SK-N-SH treated with all-trans-retinoic acid at 6 μM for 48 hours (cell line): Measurements from ENCODE around the gene MOSMO.

ENCODE experiments used
- ATAC-seq: fragments of 200-7000 bp; cut with Tn5 transposase; 3 replicates; pipeline ENCODE4 v1.9.1; 2020; ENCODE audit warnings: mild to moderate bottlenecking, moderate library complexity
- ARNTL ChIP-seq: fragments of 450-650 bp; formaldehyde crosslinking; IDR thresholded peaks from 2 replicates; pipeline ENCODE4 v1.5.0; 2020; ENCODE audit warnings: low read depth, mild to moderate bottlenecking, moderate library complexity, borderline replicate concordance
- BACH2 ChIP-seq: fragments of 250-450 bp; sonication (Bioruptor Pico); IDR thresholded peaks from 2 replicates; pipeline ENCODE4 v1.9.0; 2021; ENCODE audit warnings: mild to moderate bottlenecking, borderline replicate concordance
- CREB5 ChIP-seq: fragments of 250-450 bp; sonication (Bioruptor Pico); IDR thresholded peaks from 2 replicates; pipeline ENCODE4 v1.5.1; 2020; ENCODE audit warnings: low read depth, mild to moderate bottlenecking, moderate library complexity
- CSDC2 ChIP-seq: fragments of 250-450 bp; sonication (Bioruptor Pico); IDR thresholded peaks from 2 replicates; pipeline ENCODE4 v1.5.0; 2020; ENCODE audit warnings: mild to moderate bottlenecking, moderate library complexity
- CSRNP3 ChIP-seq: fragments of 250-450 bp; sonication (Bioruptor Pico); IDR thresholded peaks from 2 replicates; pipeline ENCODE4 v1.5.1; 2021; ENCODE audit warnings: mild to moderate bottlenecking, moderate library complexity
- ESRRG ChIP-seq: fragments of 250-450 bp; sonication (Bioruptor Pico); IDR thresholded peaks from 2 replicates; pipeline ENCODE4 v1.6.1; 2021; ENCODE audit warnings: mild to moderate bottlenecking
- GLIS3 ChIP-seq: fragments of 250-450 bp; sonication (Bioruptor Pico); IDR thresholded peaks from 2 replicates; pipeline ENCODE4 v1.5.0; 2020; ENCODE audit warnings: mild to moderate bottlenecking, moderate library complexity
- ISL1 ChIP-seq: fragments of 250-450 bp; sonication (Bioruptor Pico); IDR thresholded peaks from 2 replicates; pipeline ENCODE4 v2.1.2; 2022; ENCODE audit warnings: mild to moderate bottlenecking, moderate library complexity
- OSR1 ChIP-seq: fragments of 250-450 bp; sonication (Bioruptor Pico); IDR thresholded peaks from 2 replicates; pipeline ENCODE4 v1.8.0; 2022; ENCODE audit warnings: moderate library complexity, mild to moderate bottlenecking, inconsistent platforms
- PATZ1 ChIP-seq: fragments of 250-450 bp; sonication (Bioruptor Pico); IDR thresholded peaks from 2 replicates; pipeline ENCODE4 v1.8.0; 2020; ENCODE audit warnings: mild to moderate bottlenecking, moderate library complexity, borderline replicate concordance
- POU6F1 ChIP-seq: fragments of 250-450 bp; sonication (Bioruptor Pico); IDR thresholded peaks from 2 replicates; pipeline ENCODE4 v1.8.0; 2021; ENCODE audit warnings: low read depth, mild to moderate bottlenecking, moderate library complexity, borderline replicate concordance
- PPARA ChIP-seq: fragments of 250-450 bp; sonication (Bioruptor Pico); IDR thresholded peaks from 2 replicates; pipeline ENCODE4 v1.5.0; 2020; ENCODE audit warnings: mild to moderate bottlenecking, borderline replicate concordance
- RARB ChIP-seq: fragments of 250-450 bp; sonication (Bioruptor Pico); IDR thresholded peaks from 2 replicates; pipeline ENCODE4 v1.8.0; 2021; ENCODE audit warnings: mild to moderate bottlenecking, moderate library complexity
- SNAI2 ChIP-seq: fragments of 250-450 bp; sonication (Bioruptor Pico); IDR thresholded peaks from 2 replicates; pipeline ENCODE4 v1.5.0; 2020; ENCODE audit warnings: mild to moderate bottlenecking, moderate library complexity
- TOX ChIP-seq: fragments of 250-450 bp; sonication (Bioruptor Pico); IDR thresholded peaks from 2 replicates; pipeline ENCODE4 v1.8.0; 2021; ENCODE audit warnings: mild to moderate bottlenecking, moderate library complexity, borderline replicate concordance
- TSHZ2 ChIP-seq: fragments of 250-450 bp; sonication (Bioruptor Pico); IDR thresholded peaks from 2 replicates; pipeline ENCODE4 v1.5.0; 2020; ENCODE audit warnings: mild to moderate bottlenecking, moderate library complexity
- ZC3H10 ChIP-seq: fragments of 250-450 bp; sonication (Bioruptor Pico); IDR thresholded peaks from 2 replicates; pipeline ENCODE4 v1.5.1; 2021; ENCODE audit warnings: mild to moderate bottlenecking, moderate library complexity
- ZFP3 ChIP-seq: fragments of 250-450 bp; sonication (Bioruptor Pico); IDR thresholded peaks from 2 replicates; pipeline ENCODE4 v1.5.0; 2020; ENCODE audit warnings: mild to moderate bottlenecking, moderate library complexity
- ZFP30 ChIP-seq: fragments of 450-650 bp; formaldehyde crosslinking; IDR thresholded peaks from 2 replicates; pipeline ENCODE4 v1.5.0; 2022; ENCODE audit warnings: mild to moderate bottlenecking, moderate library complexity
- ZNF565 ChIP-seq: fragments of 450-650 bp; formaldehyde crosslinking; conservative IDR thresholded peaks from 2 replicates; pipeline ENCODE4 v1.5.0; 2020; ENCODE audit warnings: low read depth, mild to moderate bottlenecking, moderate library complexity
- ZNF70 ChIP-seq: fragments of 450-650 bp; formaldehyde crosslinking; IDR thresholded peaks from 2 replicates; pipeline ENCODE4 v1.5.0; 2020; ENCODE audit warnings: mild to moderate bottlenecking, moderate library complexity
- ZNF8 ChIP-seq: fragments of 450-650 bp; formaldehyde crosslinking; IDR thresholded peaks from 2 replicates; pipeline ENCODE4 v1.5.0; 2020; ENCODE audit warnings: mild to moderate bottlenecking, moderate library complexity

Gene MOSMO

GRCh38 chr16:21991621-21992020 lies 16.3 kb upstream of the MOSMO start (continued):
- no peak for TF ChIP-seq ESRRG (CRISPR knock-in tag)
- TF ChIP-seq ZNF70 = no peak
- TF ChIP-seq BACH2 (CRISPR knock-in tag) = no peak
- TF ChIP-seq TSHZ2 (CRISPR knock-in tag) = no peak
- no peak for TF ChIP-seq OSR1
- TF ChIP-seq SNAI2 = no peak
- no peak for TF ChIP-seq CSDC2 (CRISPR knock-in tag)

DNA sequence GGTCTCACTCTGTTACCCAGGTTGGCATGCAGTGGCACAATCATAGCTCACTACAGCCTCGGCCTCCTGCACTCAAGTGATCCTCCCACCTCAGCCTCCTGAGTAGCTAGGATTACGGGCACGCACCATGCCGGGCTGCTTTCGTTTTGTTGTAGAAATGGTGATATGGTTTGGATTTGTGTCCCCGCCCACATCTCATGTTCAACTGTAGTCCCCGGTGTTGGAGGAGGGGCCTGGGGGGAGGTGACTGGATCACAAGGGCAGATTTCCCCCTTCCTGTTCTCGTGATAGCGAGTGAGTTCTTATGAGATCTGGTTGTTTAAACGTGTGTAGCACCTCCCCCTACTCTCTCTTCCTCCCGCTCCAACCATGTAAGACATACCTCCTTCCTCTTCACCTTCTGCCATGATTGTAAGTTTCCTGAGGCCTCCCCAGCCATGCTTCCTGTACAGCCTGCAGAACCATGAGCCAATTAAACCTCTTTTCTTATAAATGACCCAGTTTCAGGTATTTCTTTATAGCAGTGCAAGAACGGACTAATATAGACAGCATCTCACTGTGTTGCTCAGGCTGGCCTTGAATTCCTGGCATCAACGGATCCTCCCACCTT lies 12.9 kb upstream of the MOSMO start:
- TF ChIP-seq ARNTL (CRISPR knock-in tag) (no peak), ZNF565 (CRISPR knock-in tag) (no peak), ZC3H10 (CRISPR knock-in tag) (no peak), ZNF70 (no peak), ISL1 (no peak), PPARA (CRISPR knock-in tag) (no peak), GLIS3 (CRISPR knock-in tag) (no peak)
- no peak for ATAC-seq

GRCh38 chr16:21996923-21997696 lies 10.8 kb upstream of the MOSMO start:
- no peak for ATAC-seq
- no peak for TF ChIP-seq TOX (CRISPR knock-in tag)
- TF ChIP-seq ZNF8 (CRISPR knock-in tag) = no peak
- TF ChIP-seq RARB (CRISPR knock-in tag) = no peak
- TF ChIP-seq ESRRG (CRISPR knock-in tag) = no peak
- no peak for TF ChIP-seq ARNTL (CRISPR knock-in tag)
- TF ChIP-seq SNAI2 = no peak
- no peak for TF ChIP-seq BACH2 (CRISPR knock-in tag)
- TF ChIP-seq OSR1 = no peak
- TF ChIP-seq CSDC2 (CRISPR knock-in tag) = no peak
- no peak for TF ChIP-seq ZFP3 (CRISPR knock-in tag)
- no peak for TF ChIP-seq ZNF70
- TF ChIP-seq PATZ1 = no peak
- TF ChIP-seq ZFP30 (CRISPR knock-in tag) = no peak
- no peak for TF ChIP-seq ISL1
- TF ChIP-seq ZC3H10 (CRISPR knock-in tag) = no peak
- no peak for TF ChIP-seq CREB5 (CRISPR knock-in tag)

GRCh38 chr16:21997697-21998480 lies 10.0 kb upstream of the MOSMO start:
- ATAC-seq = no peak
- TF ChIP-seq ZNF8 (CRISPR knock-in tag) (no peak), TOX (CRISPR knock-in tag) (no peak), POU6F1 (CRISPR knock-in tag) (no peak), SNAI2 (no peak), TSHZ2 (CRISPR knock-in tag) (no peak), CSRNP3 (CRISPR knock-in tag) (no peak), BACH2 (CRISPR knock-in tag) (no peak), OSR1 (no peak)
